Esophagus squamous epithelium (tissue), 5 donors: ENCODE data around the gene RCCD1. TPM values are rescaled to one million over a fixed set of nuclear protein-coding genes. Genes with fewer than 3 reads are reported as not detected.

Experiments
- DNase-seq: peaks from one replicate; lab custom pipeline; 2025; lab: John Stamatoyannopoulos, UW
- H3K27ac ChIP-seq, 4 donors: fragments of 200-600 bp; sonication (generic); one replicate each; pipeline ENCODE4 v1.5.1; 2016 to 2019; ENCODE audit warnings: mild to moderate bottlenecking in 1 of 4
- H3K27me3 ChIP-seq, 4 donors: fragments of 200-600 bp; sonication (generic); 1 replicate in 3 of 4; 2 replicates in 1 of 4; pipeline versions ENCODE4 v1.5.1 to v1.6.0; 2017 to 2021; ENCODE audit warnings: antibody characterized with exemption in 1 of 4
- H3K36me3 ChIP-seq, 3 donors: fragments of 200-600 bp; sonication (generic); one replicate each; pipeline ENCODE4 v1.5.1; 2016 to 2019
- H3K4me1 ChIP-seq, 3 donors: fragments of 200-600 bp; sonication (generic); one replicate each; pipeline ENCODE4 v1.5.1; 2017 to 2019
- H3K4me3 ChIP-seq, 4 donors: fragments of 200-600 bp; sonication (generic); 1 replicate in 3 of 4; 2 replicates in 1 of 4; pipeline ENCODE4 v1.5.1; 2016 to 2019; ENCODE audit warnings: mild to moderate bottlenecking in 2 of 4, moderate library complexity in 1 of 4
- H3K9me3 ChIP-seq, 3 donors: fragments of 200-600 bp; sonication (generic); one replicate each; pipeline ENCODE4 v1.5.1; 2016 to 2019
- POLR2A ChIP-seq, 4 donors: fragments of 450-650 bp; IDR thresholded peaks; one replicate each; pipeline ENCODE4 v1.6.1; 2017; ENCODE audit warnings: antibody characterized with exemption in 4 of 4, mild to moderate bottlenecking in 4 of 4, moderate library complexity in 3 of 4
- WGBS, 2 donors: methylation state at CpG; one replicate each; pipeline ENCODE4 v1.1.5; 2018; 5-methylcytosine and 5-hydroxymethylcytosine counted together
- intact Hi-C: fragments of 100-400 bp; cut with DNase I; formaldehyde crosslinking; loops from one replicate; pipeline ENCODE4 v1.15.0; 2022
- total RNA-seq, 4 donors: library from RNA; depleted of rRNA; stranded (reverse); fragments of >200 nt; gene quantifications; one replicate each; pipeline ENCODE4 v1.1.0, GENCODE V29; 2016
- TF ChIP-seq, protein P1 (sequence below), 6 experiments: fragments of 450-650 bp in 4 of 6; fragments of 200-600 bp in 2 of 6; sonication (generic) in 2 of 6; IDR thresholded peaks; one replicate each; pipeline ENCODE4 v1.5.1; 2016 to 2019; ENCODE audit warnings: antibody characterized with exemption in 6 of 6, mild to moderate bottlenecking in 4 of 6, moderate library complexity in 4 of 6
- donor health status: DM: yes; HTN: yes; CAD: no.

RCCD1 gene
- total RNA-seq, 4 donors from 2014 or later: 8.7 to 12.6 (median 9.8) TPM

DNA sequence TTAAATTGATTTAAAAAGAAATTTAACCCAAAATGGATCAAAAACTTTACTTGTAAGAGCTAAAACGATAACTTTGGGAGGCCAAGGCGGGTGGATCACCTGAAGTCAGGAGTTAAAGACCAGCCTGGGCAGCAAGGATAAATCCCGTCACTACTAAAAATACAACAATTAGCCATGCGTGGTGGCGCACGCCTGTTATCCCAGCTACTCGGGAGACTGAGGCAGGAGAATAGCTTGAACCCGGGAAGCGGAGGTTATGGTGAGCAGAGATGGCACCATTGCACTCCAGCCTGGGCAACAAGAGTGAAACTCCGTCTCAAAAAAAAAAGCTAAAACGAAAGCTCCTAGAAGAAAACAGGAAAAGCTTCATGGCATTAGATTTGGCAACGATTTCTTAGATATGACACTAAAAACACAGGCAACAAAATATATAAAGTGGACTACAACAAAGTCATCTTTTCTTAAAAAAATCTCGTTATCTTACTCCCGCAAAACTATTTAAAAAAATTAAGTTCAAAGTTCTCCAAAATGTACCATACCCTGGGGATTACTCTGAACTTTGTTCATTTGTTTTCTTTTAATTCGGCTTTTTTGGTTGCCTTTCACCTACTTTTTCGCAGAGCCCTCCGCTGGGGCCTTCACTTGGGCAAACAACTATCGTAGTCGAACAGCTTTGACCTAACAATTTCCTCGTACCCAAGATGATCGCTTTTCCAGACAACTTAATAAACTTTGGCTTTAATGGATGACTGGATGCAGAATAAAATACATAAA lies 25.3 kb upstream of the RCCD1 start:
- intact Hi-C loops: no loop called here
- no peaks in the 10 kb centered on the region for H3K27me3 ChIP-seq
- 43 to 52% methylated on average over 21 of the region's 21 CpGs for WGBS, 2 donors
- no peaks in the 10 kb centered on the region for H3K9me3 ChIP-seq
- H3K27ac ChIP-seq: peak overlapping the region; percentile 88 to 98 (median 95)
- H3K4me3 ChIP-seq: peak overlapping the region; percentile 54 to 86 (median 65)
- DNase-seq: no peak
- TF ChIP-seq POLR2A (IDR thresholded peaks at IDR 0.05): no peak
- TF ChIP-seq, protein P1, sequence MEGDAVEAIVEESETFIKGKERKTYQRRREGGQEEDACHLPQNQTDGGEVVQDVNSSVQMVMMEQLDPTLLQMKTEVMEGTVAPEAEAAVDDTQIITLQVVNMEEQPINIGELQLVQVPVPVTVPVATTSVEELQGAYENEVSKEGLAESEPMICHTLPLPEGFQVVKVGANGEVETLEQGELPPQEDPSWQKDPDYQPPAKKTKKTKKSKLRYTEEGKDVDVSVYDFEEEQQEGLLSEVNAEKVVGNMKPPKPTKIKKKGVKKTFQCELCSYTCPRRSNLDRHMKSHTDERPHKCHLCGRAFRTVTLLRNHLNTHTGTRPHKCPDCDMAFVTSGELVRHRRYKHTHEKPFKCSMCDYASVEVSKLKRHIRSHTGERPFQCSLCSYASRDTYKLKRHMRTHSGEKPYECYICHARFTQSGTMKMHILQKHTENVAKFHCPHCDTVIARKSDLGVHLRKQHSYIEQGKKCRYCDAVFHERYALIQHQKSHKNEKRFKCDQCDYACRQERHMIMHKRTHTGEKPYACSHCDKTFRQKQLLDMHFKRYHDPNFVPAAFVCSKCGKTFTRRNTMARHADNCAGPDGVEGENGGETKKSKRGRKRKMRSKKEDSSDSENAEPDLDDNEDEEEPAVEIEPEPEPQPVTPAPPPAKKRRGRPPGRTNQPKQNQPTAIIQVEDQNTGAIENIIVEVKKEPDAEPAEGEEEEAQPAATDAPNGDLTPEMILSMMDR (IDR thresholded peaks at IDR 0.05): no peak
- peaks cover 18 to 50% (median 25%) of the 10 kb centered on the region in 3 donors for H3K4me1 ChIP-seq
- H3K36me3 ChIP-seq: no peaks in the 10 kb centered on the region

DNA sequence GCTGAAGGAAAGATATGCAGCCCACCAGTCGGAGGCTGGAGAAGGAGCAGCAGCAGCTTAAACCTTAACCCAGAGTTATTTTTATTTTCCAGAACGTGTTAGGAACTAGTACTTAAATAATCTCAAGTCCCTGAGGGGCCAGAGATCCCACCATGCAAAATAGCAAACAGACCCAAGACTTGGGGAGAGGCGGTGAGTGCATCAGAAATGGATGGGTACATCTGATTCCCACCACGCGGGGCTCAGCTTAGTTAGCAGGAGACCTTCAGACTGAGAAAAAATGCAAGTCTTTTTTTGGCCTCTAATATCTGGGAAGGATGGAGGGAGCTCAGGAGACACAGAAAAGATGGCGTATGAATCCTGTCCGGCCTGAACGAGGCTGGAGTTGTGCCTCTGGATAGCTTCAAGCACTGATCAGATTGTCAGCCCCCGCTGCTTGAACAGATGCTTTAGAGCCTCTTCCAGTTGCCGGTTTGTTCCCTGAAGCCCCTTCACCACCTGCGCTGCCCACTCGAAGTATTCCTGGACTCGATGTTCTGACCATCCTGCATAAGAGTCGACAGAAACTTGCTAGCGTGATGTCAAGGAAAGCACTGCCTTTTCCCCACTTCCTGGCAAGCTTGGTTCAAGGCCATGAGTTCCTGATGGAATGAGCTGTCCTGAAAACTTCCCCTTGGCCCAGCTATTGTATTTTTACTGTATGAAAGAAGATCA lies 23.7 kb upstream of the RCCD1 start:
- no peaks in the 10 kb centered on the region for H3K27me3 ChIP-seq
- peak overlapping the region; percentile 54 to 86 (median 74) for H3K4me3 ChIP-seq
- H3K9me3 ChIP-seq: no peaks in the 10 kb centered on the region
- intact Hi-C loops: no loop called here
- no peak for DNase-seq
- 62 to 68% methylated on average over 5 to 14 of the region's 15 CpGs for WGBS, 2 donors
- H3K36me3 ChIP-seq: no peaks in the 10 kb centered on the region
- peak overlapping the region; percentile 88 to 98 (median 95) for H3K27ac ChIP-seq
- peaks cover 28 to 62% (median 32%) of the 10 kb centered on the region in 3 donors for H3K4me1 ChIP-seq
- TF ChIP-seq, protein P1 (IDR thresholded peaks at IDR 0.05): no peak
- no peak for TF ChIP-seq POLR2A (IDR thresholded peaks at IDR 0.05)

DNA sequence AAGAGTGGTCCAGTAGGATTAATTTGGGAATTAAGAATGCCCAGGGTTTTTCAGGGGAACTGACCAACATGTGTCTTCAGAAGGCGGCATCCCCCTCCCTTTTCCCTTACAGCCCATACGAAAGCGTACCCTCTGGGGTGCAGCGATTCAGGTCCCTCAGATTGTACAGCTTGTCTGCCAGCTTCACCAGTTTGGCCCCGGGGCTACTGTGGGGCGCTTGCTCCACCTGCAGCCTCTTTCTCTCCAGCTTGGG lies 23.2 kb upstream of the RCCD1 start:
- 14 to 26% methylated on average over 6 of the region's 6 CpGs for WGBS, 2 donors
- Histone ChIP-seq H3K36me3 (peaks cover 0 to under 1% (median 0%) of the 10 kb centered on the region in 3 donors), H3K4me1 (peaks cover 33 to 66% (median 37%) of the 10 kb centered on the region in 3 donors), H3K27ac (peak overlapping the region; percentile 88 to 98 (median 95)), H3K27me3 (no peaks in the 10 kb centered on the region), H3K4me3 (peak overlapping the region; percentile 57 to 86 (median 70)), H3K9me3 (no peaks in the 10 kb centered on the region)
- intact Hi-C loops: no loop called here
- TF ChIP-seq, protein P1 (IDR thresholded peaks at IDR 0.05): no peak
- peak in 1 of 4 donors; percentile 62 for TF ChIP-seq POLR2A (IDR thresholded peaks at IDR 0.05)
- no peak for DNase-seq

DNA sequence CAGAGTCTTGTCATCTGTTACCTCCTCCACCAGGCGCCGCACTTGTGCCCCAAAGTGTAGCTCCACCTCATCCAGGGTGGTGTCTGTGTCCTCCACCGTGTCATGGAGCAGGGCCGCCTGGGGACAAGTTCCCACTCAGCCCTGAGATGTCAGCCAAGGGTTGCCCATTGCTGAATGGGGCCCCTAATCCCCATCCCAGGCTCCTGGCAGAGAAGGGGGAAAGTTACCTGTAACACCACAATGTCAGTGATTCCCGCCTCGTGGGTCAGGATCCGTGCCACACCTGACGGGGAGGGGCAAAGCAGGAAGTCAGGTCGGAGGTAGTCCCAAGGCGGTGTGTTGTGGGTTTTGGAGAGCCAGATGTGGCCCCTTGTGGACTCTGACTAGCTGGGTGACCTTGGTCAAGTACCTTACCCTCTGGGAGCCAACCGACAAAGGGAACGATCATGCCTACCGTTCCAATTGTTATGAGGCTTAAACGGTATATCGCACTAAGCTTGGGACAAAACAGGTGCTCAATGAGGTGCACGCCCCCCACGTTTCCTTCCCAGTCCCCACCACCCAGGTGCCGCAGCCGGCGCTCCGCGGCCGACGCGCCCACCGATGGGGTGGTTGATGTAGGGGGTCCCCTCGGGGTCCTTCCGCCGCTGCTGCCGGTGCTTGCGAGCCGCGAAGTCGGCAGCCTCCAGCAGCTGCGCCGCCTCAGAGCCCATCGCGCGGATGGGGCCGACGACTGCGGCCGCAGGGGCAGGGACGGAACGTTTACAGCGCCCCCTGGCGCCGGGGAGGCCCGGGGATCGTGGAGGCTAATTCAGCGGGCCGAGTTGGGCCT lies 22.6 kb upstream of the RCCD1 start, which contains the start of gene HDDC3:
Gene HDDC3, minus strand, starts transcription at position 722 of the 832 bp plus-strand sequence. Its CDS starts 9 bp downstream, at position 713.
- TF ChIP-seq POLR2A (IDR thresholded peaks at IDR 0.05): peak in 1 of 4 donors; percentile 79
- TF ChIP-seq, protein P1 (IDR thresholded peaks at IDR 0.05): peak; percentile 78 to 96 (median 93)
- peaks cover 0 to 5% (median 0%) of the 10 kb centered on the region in 3 donors for H3K36me3 ChIP-seq
- DNase-seq: peak; percentile 56
- H3K27me3 ChIP-seq: no peaks in the 10 kb centered on the region
- peak within 1 kb of the TSS; percentile 88 to 98 (median 95) for H3K27ac ChIP-seq
- peaks cover 33 to 72% (median 42%) of the 10 kb centered on the region in 3 donors for H3K4me1 ChIP-seq
- intact Hi-C loops: no loop called here
- H3K4me3 ChIP-seq: peak within 1 kb of the TSS; percentile 57 to 86 (median 70)
- 2 to 3% methylated on average over 7 to 16 of the region's 52 CpGs for WGBS, 2 donors
- no peaks in the 10 kb centered on the region for H3K9me3 ChIP-seq
